Measurements from ENCODE around the gene GPR35. TPM values are rescaled to one million over a fixed set of nuclear protein-coding genes. Genes with fewer than 3 reads are reported as not detected.

GPR35 gene
- total RNA-seq, 1 experiment from 2014 or later, result 1.3 TPM

GRCh38 chr2:240620859-240621258, 4.4 kb upstream of the GPR35 start:
- no peaks in the 10 kb centered on the region for H3K4me1 ChIP-seq (ENCODE audit: control insufficient read depth, insufficient read depth, low read length)
- ChIA-PET POLR2A (no interaction called here), CTCF (no interaction called here)
- no peak overlapping the region for H3K4me3 ChIP-seq (ENCODE audit: low read depth in 2 of 2, low read length in 2 of 2)
- BruUV-seq (replicated peaks), result no TSS peak
- ATAC-seq, result no peak
- in situ Hi-C loops (cut with HindIII; ENCODE audit: low pct_unique_long_range_greater_than_20kb, low sequenced_read_pairs), result no loop called here
- intact Hi-C loops (cut with micrococcal nuclease; ENCODE audit: unreplicated experiment), result no loop called here
- H3K36me3 ChIP-seq (ENCODE audit: control insufficient read depth, insufficient read depth, low read length), result no peaks in the 10 kb centered on the region
- TF ChIP-seq SIN3A (IDR thresholded peaks at IDR 0.05; ENCODE audit: borderline replicate concordance, insufficient read depth, low read depth, low read length) (no peak), POLR2AphosphoS5 (IDR thresholded peaks at IDR 0.05; ENCODE audit: low read depth, low read length) (no peak), REST (IDR thresholded peaks at IDR 0.05; ENCODE audit: insufficient read depth in 1 of 2, low read depth in 2 of 2, low read length in 1 of 2) (no peak), TCF7L2 (IDR thresholded peaks at IDR 0.05; ENCODE audit: low read depth, low read length) (no peak), CTCF (IDR thresholded peaks at IDR 0.05) (no peak)
- no peak for DNase-seq (ENCODE audit: low read depth, low spot score)
- H3K27me3 ChIP-seq (ENCODE audit: control insufficient read depth, insufficient read depth, low read length), result no peaks in the 10 kb centered on the region
- peaks cover 9% of the 10 kb centered on the region; the same call in 1 of the 2 replicates for H3K9me3 ChIP-seq (ENCODE audit: control insufficient read depth, insufficient read depth, low read depth, low read length)
- no peak overlapping the region for H3K27ac ChIP-seq (ENCODE audit: low read length)

- no peaks in the 10 kb centered on the region for H3K36me3 ChIP-seq (ENCODE audit: control insufficient read depth, insufficient read depth, low read length)
- H3K4me1 ChIP-seq (ENCODE audit: control insufficient read depth, insufficient read depth, low read length), result no peaks in the 10 kb centered on the region; the same call in 1 of the 2 replicates
- intact Hi-C loops (cut with micrococcal nuclease; ENCODE audit: unreplicated experiment) (no loop called here), in situ Hi-C loops (cut with HindIII; ENCODE audit: low pct_unique_long_range_greater_than_20kb, low sequenced_read_pairs) (no loop called here)
- CTCF ChIA-PET, result no interaction called here
- H3K27me3 ChIP-seq (ENCODE audit: control insufficient read depth, insufficient read depth, low read length), result no peaks in the 10 kb centered on the region
- no peak for TF ChIP-seq SIN3A (IDR thresholded peaks at IDR 0.05; ENCODE audit: borderline replicate concordance, insufficient read depth, low read depth, low read length)
- TF ChIP-seq POLR2AphosphoS5 (IDR thresholded peaks at IDR 0.05; ENCODE audit: low read depth, low read length), result no peak
- TF ChIP-seq CTCF (IDR thresholded peaks at IDR 0.05), result no peak
- TF ChIP-seq REST (IDR thresholded peaks at IDR 0.05; ENCODE audit: insufficient read depth in 1 of 2, low read depth in 2 of 2, low read length in 1 of 2), result no peak
- H3K27ac ChIP-seq (ENCODE audit: low read length), result no peak overlapping the region
- no TSS peak for BruUV-seq (replicated peaks)
- ATAC-seq, result no peak
- H3K4me3 ChIP-seq (ENCODE audit: low read depth in 2 of 2, low read length in 2 of 2), result no peak overlapping the region
- peaks cover 9% of the 10 kb centered on the region; the same call in 1 of the 2 replicates for H3K9me3 ChIP-seq (ENCODE audit: control insufficient read depth, insufficient read depth, low read depth, low read length)
- POLR2A ChIA-PET, result no interaction called here
- no peak for DNase-seq (ENCODE audit: low read depth, low spot score)
Measured at GRCh38 chr2:240622060-240622411, 3.2 kb upstream of the GPR35 start.

Data from Panc1 (cell line).